GM12864 (cell line): ENCODE results near the gene FOLR1.

Experiments
- DNase-seq: peaks from one replicate; pipeline ENCODE4 v3.0.0-alpha.2; 2011; ENCODE audit warnings: low read depth
- H3K4me3 ChIP-seq: 2 replicates; pipeline ENCODE4 v1.5.1; 2011; ENCODE audit warnings: mild to moderate bottlenecking, low read depth, low read length, control low read depth
- TF ChIP-seq, protein P1 (sequence below): IDR thresholded peaks from 2 replicates; pipeline ENCODE4 v1.5.1; 2011; ENCODE audit warnings: low read depth, mild to moderate bottlenecking, moderate library complexity, low read length, control low read depth, inconsistent platforms; ENCODE audit errors: missing control alignments

The FOLR1 gene

DNA sequence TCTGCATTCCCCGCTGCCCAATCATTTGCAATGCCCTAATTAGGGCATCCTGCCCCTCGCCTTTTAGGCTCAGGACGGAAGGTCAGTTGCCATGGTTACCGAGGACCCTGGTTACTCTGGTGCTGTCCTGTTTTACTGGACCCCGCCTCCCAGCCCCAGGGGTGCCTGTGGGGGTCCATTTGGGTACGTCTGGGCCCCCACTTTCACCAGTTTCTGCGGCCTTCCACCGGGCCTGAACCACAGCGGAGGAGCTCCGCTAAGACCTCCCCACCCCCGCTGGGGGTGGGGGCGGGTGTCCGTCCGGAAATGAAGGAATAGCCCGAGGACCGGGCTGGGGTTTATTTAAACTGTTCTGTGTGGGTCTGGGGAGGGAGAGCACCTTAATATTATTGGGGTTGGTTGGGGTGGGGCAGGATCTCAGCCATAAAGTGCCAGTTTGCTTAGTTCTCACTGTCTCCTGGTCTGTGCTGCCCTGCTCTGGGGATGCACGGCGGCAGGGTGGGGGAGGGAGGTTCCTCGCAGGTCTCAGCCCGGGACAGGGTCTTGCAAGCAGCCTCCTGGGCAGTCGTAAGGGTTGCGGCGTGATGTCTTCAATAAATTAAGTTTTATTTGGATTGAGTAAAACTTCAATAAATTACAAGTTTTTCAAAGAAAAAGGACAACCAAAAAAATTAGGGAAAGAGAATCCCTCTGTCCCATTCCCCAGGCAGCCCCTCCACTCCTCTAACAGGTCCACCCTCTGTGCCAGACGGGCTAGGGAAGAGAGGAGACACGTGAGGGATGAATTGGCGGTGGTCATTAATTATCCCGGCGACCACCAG lies 46.8 kb downstream of the FOLR1 start:
- TF ChIP-seq, protein P1, sequence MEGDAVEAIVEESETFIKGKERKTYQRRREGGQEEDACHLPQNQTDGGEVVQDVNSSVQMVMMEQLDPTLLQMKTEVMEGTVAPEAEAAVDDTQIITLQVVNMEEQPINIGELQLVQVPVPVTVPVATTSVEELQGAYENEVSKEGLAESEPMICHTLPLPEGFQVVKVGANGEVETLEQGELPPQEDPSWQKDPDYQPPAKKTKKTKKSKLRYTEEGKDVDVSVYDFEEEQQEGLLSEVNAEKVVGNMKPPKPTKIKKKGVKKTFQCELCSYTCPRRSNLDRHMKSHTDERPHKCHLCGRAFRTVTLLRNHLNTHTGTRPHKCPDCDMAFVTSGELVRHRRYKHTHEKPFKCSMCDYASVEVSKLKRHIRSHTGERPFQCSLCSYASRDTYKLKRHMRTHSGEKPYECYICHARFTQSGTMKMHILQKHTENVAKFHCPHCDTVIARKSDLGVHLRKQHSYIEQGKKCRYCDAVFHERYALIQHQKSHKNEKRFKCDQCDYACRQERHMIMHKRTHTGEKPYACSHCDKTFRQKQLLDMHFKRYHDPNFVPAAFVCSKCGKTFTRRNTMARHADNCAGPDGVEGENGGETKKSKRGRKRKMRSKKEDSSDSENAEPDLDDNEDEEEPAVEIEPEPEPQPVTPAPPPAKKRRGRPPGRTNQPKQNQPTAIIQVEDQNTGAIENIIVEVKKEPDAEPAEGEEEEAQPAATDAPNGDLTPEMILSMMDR, result no peak
- H3K4me3 ChIP-seq, result no peak overlapping the region
- DNase-seq, result no peak

DNA sequence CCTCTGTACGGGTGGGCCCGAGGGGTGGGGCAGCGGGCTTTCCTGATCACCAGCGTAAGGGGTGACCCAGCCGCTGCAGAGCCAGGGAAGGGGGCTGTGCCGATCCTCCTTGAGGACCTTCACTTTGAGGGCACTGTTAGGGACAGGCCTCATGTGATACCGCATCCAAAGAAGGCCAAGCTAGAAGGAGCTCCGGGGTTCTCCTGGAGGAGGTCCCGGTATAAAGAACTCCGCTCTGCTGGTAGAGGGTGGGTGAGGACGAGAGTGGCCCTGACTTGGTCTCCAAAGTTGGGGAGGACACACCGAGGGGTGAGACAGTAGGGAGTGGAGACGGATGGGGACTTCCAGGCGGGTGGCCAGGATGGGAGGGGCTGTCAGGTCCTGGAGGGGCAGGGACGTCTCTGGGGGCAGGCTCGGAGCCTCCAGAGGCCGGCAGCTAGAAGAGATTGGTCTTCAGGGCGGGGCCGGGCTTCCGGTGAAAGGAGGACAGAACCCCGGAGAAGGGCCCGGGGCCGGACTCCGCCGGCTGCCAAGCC lies 47.4 kb downstream of the FOLR1 start:
- no peak overlapping the region for H3K4me3 ChIP-seq
- TF ChIP-seq, protein P1, result no peak

DNA sequence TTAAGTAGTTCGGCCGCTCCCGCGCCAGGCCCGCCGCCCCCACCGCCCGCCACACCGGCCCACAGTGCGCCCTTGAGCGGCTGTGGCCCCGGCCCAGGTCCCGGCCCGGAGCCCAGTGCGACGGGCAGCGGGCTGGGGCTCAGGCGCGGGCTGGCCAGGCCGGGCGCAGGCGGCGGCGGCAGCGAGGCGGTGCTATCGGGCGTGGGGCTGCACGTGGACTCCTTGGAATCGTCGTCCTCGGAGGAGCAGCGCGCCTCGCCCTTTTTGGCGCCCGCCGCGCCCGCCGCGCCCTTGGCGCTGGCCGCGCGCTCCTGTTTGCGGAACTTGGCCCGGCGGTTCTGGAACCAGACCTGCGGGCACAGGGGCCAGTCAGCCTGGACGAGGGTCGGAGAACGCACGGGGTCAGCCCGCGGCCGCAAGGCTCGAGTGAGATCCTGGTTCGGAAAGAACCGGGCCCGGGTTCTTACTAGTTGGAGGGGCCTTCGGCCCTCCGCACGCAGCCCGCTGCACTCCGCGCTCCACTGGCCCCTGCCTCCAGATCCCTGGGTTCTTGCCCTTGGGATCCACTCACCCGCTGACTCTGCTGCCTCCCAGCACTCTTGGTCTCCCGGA lies 48.0 kb downstream of the FOLR1 start:
- DNase-seq, result no peak
- TF ChIP-seq, protein P1, result no peak
- H3K4me3 ChIP-seq, result no peak overlapping the region

More for the DNA sequence above, 47.4 kb downstream of the FOLR1 start:
- no peak for DNase-seq

DNA sequence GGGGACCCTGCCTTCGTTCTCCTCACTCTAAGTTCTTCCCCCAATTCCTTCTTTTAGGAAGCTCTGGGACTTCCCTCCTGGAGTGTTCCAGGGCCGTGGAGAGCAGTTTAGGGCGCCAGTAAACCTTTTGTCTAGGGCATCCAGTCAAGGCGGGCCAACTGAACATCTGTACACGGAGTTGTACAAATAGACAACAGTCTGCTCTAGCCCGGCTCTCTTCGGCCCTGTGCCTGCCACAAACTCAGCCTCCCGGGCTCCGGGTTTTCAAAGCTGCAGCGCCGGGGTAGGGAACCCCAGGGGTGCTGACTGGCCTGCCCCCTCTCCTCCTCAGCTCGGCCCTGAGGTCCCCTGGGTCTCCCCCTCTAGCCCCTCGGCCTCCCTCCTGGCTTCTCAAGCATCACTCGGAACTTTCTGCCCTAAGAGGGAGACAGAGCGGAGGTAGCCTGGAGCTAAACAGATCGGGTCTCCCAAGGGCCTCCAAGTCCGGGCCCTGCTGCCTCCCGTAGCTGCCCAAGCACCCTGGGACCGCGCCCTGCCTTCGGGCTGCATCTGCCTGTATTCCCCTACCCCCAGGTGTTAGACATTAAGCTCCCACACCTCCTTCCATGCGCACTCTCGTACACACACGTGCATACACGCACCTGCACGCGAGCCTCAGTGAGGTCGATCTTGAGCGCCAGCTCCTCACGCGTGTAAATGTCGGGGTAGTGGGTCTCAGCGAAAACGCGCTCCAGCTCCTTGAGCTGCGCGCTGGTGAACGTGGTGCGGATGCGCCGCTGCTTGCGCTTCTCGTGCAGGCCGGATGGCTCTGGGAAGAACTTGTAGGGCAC lies 48.7 kb downstream of the FOLR1 start:
- TF ChIP-seq, protein P1, result no peak
- DNase-seq, result no peak
- H3K4me3 ChIP-seq, result no peak overlapping the region

DNA sequence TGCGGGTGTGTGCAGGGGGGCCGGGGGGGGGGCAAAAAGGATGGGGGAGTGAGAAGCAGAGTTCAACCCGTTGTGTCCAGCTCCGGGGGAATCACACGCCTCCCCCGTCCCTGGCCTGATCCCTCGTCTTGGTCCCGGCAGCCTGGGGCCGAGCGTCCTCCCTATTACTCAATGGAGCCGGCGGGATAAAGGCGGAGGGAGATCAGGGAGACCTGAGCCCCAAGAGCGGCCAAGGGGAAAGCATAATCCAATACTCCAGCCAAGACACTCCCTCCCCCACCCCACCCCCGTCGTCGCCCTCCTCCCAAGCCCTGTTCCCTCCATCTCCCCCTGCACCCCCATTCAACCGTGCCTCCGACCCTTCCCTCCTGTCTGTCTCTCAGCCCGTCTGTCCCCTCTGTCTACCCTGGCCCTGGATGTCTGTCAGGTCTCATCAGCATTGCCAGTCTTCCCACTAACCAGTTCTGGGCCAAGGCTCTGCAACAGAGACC lies 49.4 kb downstream of the FOLR1 start:
- DNase-seq, result no peak
- TF ChIP-seq, protein P1, result no peak

DNA sequence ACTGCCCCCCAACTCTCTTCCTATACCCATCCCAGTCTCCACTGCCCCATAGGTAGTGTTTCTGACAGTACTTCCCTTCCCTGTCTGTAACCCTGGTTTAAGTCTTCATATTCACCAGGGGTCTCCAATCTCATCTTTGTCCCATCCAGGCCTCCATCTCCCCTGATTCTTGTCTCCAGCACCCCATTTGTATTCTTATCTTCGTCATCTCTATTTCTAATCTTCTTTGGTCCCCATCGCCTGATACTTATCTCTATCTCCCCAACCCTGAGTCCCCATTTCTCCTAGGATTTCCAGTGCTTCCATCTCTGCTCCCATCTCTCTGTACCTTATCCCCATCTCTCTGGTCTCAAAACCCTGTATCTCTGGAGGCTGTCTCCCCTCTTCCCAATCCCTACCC lies 50.2 kb downstream of the FOLR1 start:
- H3K4me3 ChIP-seq, result no peak overlapping the region
- DNase-seq, result no peak
- TF ChIP-seq, protein P1, result no peak

More for the DNA sequence above, 49.4 kb downstream of the FOLR1 start:
- H3K4me3 ChIP-seq, result no peak overlapping the region
